Measurements from ENCODE around the gene FOLR3.

DNA sequence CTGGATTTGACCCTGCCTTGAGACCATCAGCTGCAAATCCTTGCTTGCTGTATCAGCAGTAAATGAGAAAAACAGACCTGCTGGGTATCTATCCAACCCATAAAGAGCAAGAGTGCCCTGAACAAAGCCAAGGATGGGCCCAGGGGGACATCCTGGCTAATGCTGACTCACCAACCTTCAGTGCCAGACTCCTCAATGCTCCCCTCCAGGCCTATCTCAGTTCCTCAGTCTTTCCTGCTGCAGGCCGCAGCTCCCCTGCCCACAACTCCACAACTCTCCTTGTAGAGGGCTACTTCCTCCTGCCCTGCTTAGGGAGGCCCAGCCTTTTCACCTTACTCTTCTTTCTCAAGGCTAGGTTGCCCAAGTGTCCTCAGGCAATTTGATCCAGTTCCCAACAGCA is 35.1 kb upstream of the FOLR3 start:
- TF ChIP-seq, protein P1, sequence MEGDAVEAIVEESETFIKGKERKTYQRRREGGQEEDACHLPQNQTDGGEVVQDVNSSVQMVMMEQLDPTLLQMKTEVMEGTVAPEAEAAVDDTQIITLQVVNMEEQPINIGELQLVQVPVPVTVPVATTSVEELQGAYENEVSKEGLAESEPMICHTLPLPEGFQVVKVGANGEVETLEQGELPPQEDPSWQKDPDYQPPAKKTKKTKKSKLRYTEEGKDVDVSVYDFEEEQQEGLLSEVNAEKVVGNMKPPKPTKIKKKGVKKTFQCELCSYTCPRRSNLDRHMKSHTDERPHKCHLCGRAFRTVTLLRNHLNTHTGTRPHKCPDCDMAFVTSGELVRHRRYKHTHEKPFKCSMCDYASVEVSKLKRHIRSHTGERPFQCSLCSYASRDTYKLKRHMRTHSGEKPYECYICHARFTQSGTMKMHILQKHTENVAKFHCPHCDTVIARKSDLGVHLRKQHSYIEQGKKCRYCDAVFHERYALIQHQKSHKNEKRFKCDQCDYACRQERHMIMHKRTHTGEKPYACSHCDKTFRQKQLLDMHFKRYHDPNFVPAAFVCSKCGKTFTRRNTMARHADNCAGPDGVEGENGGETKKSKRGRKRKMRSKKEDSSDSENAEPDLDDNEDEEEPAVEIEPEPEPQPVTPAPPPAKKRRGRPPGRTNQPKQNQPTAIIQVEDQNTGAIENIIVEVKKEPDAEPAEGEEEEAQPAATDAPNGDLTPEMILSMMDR (IDR thresholded peaks at IDR 0.05) = no peak
- TF ChIP-seq POLR2A (IDR thresholded peaks at IDR 0.05) (no peak), POLR2AphosphoS5 (IDR thresholded peaks at IDR 0.05) (no peak)
